HL-60/S4 (cell line): ENCODE measurements around the gene HK2.
"Not testable (repeated sequence)": the region's sequence is repeated elsewhere in the genome, so short reads cannot be mapped to it uniquely, and the experiment has no call there.

Experiments used
- in situ Hi-C: fragments of 300-500 bp; cut with MboI; formaldehyde crosslinking; loops from 2 replicates; pipeline ENCODE4 v1.14.3; 2022; ENCODE audit warnings: low sequenced_read_pairs

HK2 gene

GRCh38 chr2:74834792-74835755 lies 1.1 kb downstream of the HK2 start:
- in situ Hi-C loops = no loop called here

DNA sequence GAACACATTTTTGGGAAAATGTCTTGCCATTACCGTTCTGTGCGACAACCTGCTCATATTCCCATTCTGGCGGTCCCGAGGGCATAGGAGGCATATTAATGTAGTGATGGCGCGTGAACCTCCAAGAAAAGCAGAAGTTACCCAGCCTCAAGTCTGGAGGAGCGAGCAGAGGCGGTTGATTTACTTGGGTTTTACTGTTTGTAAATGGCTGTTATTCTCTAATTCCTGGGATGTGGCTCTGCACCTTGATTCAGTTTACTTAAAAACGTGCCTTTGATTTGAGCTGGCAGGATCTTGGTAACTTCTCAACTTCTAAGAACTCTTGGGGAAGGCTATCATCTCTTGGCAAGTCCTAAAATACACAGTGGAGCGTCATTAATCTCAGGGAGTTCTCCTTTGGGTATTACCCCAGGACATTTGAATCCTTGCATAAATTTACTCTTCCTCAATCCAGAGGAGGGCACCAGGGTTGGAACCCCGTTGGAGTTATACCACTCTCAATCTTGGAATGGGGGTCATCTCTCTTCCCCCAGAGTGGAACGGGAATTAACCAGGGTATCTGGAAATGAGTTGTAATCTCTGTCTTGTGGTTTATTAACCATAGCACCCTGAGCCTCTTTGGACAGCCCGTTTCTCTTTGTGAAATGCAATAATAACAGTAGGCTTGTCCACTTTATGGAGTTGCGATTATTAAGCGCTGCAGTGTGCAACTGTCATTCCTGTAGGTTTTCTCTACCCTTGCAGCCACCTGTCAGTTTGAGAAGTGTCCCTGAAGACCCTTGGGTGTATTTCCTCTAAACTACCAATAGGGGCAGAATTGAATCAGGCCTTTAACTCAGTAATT lies 2.1 kb downstream of the HK2 start:
- in situ Hi-C loops = no loop called here

DNA sequence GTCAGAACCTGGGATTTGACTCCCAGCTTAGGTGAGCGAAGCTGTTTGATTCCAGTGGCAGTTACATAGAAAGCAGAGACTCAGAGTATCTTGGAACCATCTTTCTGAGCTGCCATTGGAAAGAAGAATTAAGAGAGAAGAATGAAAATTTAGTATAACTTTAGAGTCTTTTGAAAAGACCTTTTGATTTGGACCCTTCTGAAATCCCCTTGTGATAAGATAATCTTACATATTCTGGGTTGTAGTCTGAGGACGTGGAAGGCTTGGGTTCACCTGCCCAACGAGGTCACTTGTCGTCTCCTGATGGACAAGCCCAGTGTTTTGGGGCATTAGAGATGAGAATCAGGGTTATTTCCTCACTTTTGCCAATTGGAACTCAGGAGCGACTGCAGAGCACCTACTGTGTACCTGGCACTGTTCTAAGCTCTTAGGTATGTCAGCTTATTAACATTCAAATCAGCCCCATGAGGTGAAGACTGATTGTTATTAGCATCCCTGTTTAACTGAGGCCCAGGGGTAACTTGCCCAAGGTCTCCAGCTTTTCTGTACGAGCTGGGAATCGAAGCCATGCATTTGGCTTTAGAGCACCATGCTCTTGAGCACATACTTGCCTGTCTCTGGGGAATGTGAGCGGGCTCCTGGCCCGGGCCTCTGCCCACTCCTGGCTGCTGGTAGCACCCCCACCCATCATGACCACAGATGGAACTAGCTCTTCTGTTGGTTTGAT lies 2.9 kb downstream of the HK2 start:
- in situ Hi-C loops = no loop called here

DNA sequence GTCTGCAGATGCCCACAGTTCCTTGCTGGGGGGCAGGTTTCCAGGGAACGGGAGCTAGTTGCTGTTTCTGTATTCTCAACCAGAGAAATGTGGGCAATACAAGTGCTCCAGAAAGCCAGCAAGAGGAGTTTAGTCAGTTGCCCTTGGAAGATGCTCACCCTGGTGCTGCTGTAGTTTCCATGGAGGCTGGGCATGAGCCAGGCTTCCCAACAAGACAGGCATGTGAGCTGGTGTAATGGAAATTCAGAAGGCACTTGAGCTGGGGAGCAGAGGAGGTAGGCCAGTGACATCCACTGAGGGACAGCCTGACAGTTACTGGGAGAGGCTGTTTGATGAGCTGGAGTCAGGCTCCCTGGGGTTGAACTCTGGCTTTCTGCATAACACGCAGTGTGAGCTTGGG lies 7.7 kb downstream of the HK2 start:
- in situ Hi-C loops = no loop called here

DNA sequence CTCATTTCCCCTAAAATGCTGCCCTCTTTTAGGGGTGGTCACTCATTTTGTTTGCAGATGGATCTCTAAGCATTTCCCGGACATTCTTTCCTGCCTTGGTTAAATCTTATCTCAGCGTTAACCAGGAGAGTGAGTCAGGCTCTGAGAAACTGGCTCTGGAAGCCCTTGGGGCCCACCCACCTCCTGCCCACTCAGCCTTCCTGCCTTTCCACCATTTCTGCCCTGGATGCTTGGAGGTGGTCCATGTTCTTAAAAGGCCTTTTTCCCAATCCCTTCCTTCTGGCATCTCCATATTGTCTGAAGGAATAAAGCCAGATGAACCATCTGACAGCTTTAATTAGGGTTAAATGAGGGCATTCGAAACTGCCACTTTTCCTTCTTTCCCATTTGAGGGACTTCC lies 9.5 kb downstream of the HK2 start:
- in situ Hi-C loops = no loop called here

DNA sequence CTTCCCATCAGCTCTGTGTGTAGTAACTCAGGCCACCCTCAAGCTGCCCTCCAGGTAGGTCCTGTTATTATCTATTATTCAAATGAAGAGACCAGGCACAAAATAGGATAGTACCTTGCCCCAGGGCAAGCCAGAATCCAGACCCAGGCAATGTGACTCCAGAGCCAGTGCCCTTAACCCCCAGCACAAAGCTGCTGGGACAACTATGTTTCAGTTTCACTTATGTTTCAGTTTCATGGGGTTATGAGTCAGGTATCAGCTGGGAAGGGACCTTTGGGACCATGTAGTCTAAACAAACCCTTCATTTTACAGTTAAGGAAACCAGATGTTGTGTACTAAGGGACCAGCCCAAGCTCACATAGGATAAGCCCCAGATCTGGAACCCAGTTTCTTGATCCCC lies 10.0 kb downstream of the HK2 start:
- in situ Hi-C loops = no loop called here

- in situ Hi-C loops = no loop called here
Measured at GRCh38 chr2:74844752-74845151, 10.8 kb downstream of the HK2 start.

DNA sequence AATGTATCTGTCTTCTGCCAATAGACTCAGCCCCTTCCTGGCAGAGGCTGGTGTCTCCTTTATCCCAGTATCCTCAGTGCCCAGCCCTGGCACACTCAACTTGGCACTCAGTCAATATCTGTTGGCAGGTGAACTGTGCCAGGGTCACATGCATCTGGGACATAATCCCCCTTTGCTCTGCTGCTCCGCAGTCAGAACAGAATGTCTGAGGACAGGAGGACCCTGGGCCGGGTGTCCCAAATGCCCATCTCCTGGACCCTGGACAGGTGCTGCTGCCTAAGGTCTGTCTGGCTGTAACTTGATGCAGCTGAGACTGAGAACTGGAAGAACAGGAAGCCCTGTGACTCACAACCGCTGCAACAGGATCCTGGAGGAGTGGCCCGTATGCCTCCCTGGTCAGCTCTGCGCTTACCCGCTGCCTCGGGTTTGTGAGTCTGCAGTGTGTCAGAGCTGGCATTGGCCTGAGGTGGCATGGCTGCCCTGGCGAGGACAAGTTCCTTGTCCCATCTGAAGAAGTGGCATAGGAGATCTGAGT lies 11.4 kb downstream of the HK2 start:
- in situ Hi-C loops = no loop called here

GRCh38 chr2:74845991-74846390 lies 12.1 kb downstream of the HK2 start:
- in situ Hi-C loops = no loop called here

DNA sequence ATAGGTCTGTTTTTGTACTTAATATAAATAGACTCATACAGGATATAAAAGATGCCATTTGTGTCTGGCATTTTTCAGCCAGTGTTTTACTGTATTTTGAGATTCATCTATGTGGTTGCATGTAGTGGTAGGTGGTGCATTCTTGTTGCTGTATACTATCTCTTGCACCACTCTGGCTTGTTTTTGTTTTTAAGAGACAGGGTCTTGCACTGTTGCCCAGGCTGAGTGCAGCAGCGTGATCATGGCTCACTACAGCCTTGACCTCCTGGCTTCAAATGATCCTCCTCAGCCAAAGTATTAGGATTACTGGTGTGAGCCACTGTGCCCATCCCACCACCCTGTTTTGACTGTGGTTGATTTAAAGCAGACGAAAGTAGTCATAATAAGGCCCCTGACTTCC lies 12.6 kb downstream of the HK2 start:
- in situ Hi-C loops = no loop called here

GRCh38 chr2:74847070-74847858 lies 13.3 kb downstream of the HK2 start:
- in situ Hi-C loops = no loop called here

GRCh38 chr2:74849228-74849892 lies 15.4 kb downstream of the HK2 start:
- in situ Hi-C loops = no loop called here

DNA sequence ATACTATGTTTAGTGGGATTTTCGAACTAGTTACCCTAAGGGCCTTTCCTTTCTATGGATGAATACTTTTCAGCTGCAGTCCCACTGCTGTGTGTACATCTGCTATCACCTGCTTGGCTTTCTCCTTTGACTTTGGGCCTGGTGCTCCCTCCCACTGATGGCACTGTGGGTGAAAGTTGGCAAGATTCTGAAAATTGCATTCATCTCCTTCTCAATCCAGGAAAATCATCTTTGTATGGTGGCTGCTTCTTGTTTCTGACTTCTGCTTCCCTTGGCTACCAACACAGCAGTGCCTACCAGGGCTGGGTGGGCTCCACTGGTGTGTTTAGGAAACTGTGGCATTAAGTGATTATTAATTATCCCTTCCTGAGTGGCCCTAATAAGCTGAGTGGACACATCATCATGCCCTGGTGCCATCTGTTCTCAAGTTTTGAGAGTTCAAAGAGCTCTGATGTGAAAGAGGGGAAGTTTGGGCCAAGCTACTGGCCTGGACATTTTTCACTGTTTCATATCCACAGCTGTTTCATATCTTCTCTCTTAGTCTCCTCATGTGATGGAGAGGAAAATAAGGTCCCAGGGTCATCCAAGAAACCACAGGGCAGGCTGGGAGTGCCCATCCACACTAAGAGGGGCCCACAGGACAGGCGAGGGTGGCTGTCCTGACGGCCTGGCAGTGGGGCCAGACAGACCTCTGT lies 16.7 kb downstream of the HK2 start:
- in situ Hi-C loops = no loop called here

DNA sequence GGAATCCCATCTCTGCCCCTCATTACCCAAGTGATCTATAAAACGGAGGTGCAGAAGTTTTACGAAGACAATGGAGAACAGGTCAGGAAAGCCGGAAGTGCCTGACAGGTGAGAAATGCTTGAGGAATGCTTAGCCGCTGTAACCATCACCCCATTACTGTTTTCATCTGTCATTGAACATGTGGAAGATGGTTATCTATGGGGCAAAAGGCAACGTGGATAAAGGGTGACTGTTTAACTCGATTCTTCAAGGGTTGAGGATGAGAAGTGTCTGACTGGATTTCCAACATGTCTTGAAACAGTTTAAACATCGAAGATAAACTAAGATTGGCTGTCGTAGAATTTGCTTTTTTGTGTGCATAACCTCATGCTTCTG lies 17.3 kb downstream of the HK2 start:
- in situ Hi-C loops = no loop called here

DNA sequence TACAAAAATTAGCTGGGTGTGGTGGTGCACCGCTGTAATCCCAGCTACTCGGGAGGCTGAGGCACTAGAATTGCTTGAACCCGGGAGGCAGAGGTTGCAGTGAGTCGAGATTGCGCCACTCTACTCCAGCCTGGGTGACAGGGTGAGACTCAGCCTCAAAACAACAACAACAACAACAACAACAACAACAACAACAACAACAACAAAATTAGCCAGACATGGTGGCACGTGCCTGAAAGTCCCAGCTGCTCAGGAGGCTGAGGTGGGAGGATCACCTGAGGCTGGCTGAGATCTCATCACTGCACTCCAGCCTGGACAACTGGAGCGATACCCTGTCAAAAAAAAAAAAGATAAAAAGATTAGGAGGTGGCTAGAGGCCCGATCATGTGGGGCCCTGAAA lies 19.4 kb downstream of the HK2 start:
- in situ Hi-C loops = not testable (repeated sequence)

DNA sequence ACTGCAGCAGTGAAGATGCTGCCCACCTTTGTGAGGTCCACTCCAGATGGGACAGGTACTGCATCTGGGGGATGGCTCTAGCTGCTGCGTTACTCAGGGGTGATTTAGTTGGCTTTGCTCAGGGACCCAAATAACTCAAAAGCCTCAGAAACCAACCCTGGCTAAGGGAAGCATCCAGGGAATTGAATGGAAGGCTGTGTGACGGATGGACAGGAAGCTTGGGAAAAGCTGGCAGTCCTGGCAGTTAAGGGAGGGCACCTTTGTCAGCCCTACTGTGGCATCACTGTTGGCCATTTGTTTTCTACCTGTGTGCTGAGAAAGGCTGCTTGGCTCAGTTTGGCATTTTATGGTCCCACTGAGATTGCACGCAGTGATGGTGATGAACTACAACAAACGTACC lies 20.5 kb downstream of the HK2 start:
- in situ Hi-C loops = no loop called here

DNA sequence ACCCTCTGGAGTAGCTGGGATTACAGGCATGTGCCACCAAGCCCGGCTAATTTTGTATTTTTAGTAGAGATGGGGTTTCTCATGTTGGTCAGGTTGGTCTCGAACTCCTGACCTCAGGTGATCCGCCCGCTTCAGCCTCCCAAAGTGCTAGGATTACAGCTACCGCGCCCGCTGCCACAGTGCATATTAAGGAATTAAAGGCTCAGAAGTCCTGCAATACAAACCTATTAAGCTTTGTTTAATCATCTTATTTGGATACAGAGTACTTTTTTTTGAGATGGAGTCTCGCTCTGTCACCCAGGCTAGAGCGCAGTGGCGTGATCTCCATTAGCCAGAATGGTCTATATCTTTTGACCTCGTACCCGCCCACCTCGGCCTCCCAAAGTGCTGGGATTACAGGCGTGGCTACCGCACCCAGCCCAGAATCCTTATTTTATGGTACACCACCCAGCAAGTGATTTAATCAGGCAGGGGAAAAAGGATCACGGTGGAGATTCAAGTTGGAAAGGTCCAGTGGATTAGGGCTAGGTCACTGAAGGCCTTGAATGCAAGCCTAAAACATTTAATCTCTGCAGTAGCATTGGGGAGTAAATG lies 21.3 kb downstream of the HK2 start:
- in situ Hi-C loops = not testable (repeated sequence)

- in situ Hi-C loops = no loop called here
Measured at GRCh38 chr2:74856004-74856578, 22.2 kb downstream of the HK2 start.
